Muscle layer of duodenum (tissue), 2 donors: ENCODE measurements around the gene MRFAP1.

Experiments
- H3K27ac ChIP-seq: one replicate; pipeline ENCODE4 v1.7.0; 2013; ENCODE audit warnings: mild to moderate bottlenecking, low read length
- H3K27me3 ChIP-seq: one replicate; pipeline ENCODE4 v1.7.0; 2013; ENCODE audit warnings: low read depth, mild to moderate bottlenecking, control low read depth, low read length
- H3K36me3 ChIP-seq, 2 donors: one replicate each; pipeline ENCODE4 v1.7.0; 2013; ENCODE audit warnings: low read length in 2 of 2, control low read depth in 1 of 2, mild to moderate bottlenecking in 1 of 2; ENCODE audit not compliant: insufficient read depth in 2 of 2, control insufficient read depth in 1 of 2
- H3K4me1 ChIP-seq, 2 donors: one replicate each; pipeline ENCODE4 v1.7.0; 2013; ENCODE audit warnings: low read length in 2 of 2, mild to moderate bottlenecking in 2 of 2, control low read depth in 1 of 2, moderate library complexity in 1 of 2; ENCODE audit not compliant: insufficient read depth in 2 of 2, control insufficient read depth in 1 of 2
- H3K4me3 ChIP-seq, 2 donors: one replicate each; pipeline ENCODE4 v1.7.0; 2013; ENCODE audit warnings: low read length in 2 of 2, low read depth in 1 of 2, mild to moderate bottlenecking in 1 of 2
- H3K9me3 ChIP-seq, 2 donors: one replicate each; pipeline ENCODE4 v1.7.0; 2013; ENCODE audit warnings: low read length in 2 of 2, control low read depth in 1 of 2, mild to moderate bottlenecking in 1 of 2; ENCODE audit not compliant: control insufficient read depth in 1 of 2
- donor health status: healthy.

MRFAP1 gene

DNA sequence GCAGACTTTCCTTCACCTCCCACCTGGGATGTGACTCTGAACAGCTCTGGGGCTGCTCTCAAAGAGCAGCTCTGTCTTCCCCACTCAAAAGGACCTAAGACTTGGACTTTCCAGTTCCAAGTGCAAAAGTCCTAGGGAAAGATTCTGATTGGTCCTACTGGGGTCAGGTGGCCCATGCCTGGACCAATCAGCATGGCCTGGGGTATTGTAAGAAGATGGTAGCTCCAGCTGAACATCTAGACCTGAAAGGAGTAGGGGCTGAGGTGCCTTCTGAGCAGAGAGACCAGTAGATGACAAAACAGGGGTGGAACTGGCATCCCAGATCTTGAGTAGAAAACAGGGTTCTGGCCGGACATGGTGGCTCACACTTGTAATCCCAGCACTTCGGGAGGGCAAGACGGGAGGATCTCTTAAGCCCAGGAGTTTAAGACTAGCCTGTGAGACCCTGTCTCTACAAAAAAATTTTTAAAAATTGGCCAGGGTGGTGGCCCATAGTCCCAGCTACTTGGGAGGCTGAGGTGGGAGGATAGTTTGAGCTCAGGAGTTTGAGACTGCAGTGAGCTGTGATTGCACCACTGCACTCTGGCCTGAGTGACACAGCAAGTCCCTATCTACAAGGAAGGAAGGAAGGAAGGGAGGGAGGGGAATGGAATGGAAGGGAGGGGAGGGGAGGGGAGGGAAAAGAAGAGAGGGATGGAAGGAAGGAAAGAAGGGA, 27.4 kb upstream of the MRFAP1 start:
- H3K9me3 ChIP-seq, result no peaks in the 10 kb centered on the region
- no peak overlapping the region for H3K27ac ChIP-seq
- H3K4me3 ChIP-seq, result no peak overlapping the region
- H3K36me3 ChIP-seq, result peaks cover 18 to 84% of the 10 kb centered on the region in 2 donors
- no peaks in the 10 kb centered on the region for H3K4me1 ChIP-seq
- no peaks in the 10 kb centered on the region for H3K27me3 ChIP-seq

DNA sequence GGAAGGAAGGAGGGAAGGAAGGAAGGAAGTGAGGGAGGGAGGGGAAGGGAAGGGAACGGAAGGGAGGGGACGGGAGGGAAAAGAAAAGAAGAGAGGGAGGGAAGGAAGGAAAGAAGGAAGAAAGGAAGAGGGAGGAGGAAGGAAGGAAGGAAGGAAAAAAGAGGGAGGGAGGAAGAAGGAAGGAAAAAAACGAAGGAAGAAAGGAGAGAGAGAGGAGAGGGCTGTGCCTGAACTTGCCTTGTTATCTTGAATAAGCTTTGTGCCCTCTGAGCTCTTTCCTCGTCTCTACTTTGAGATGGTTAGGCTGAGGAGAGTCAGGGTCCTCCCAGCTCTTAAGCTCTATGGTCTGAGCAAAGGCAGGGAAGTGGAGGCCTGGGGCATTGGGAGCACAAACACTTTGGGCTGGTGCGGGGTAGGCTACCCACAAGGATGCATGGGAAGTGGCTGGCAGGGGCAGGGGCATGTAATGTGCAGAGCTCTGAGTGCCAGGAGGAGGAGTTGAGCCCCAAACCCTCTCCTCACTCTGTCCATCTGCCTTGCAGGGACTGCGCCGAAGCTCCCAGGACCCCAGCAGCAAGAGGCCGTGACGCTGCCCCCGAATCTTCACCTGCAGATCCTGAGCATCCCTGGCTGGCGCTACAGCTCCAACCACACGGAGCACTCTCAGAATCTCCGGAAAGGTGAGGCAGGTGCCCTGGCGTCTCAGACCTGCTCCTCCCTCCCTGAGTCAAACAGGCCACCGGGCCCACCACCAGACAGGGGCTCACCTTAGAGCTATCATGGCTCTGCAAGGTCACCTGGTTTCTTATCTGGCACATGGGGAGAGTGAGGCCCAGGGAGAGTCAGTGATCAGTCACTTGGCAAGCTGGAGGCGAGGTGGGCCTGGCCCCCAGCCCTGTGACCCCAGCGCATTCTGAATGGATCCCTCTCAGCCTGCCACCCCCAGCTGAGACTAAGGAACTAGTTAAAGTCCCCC, 26.5 kb upstream of the MRFAP1 start:
- H3K27ac ChIP-seq, result no peak overlapping the region
- H3K9me3 ChIP-seq, result no peaks in the 10 kb centered on the region

DNA sequence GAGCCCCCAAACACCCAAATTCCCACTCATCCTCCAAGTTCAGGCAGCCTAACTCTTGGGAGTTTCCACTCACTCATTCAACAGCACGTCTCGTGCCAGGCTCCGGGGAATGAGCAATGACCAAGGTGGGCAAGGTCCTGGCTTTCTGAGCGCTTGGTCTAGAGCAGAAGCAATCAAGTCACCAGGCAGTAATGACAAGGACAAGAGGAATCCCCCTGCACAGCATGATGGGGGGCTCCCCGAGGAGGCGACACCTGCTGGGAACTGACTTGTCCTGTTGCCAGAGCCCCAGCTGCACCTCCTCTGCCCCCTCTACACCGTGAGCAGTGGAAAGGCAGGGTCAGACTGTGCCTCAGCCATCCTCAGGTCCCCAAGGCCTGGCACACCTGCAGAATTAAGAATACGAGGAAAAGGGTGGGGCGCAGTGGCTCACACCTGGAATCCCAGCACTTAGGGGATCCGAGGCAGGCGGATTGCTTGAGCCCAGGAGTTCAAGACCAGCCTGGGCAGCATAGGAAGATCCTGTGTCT, 25.7 kb upstream of the MRFAP1 start:
- H3K9me3 ChIP-seq, result no peaks in the 10 kb centered on the region
- H3K4me3 ChIP-seq, result no peak overlapping the region
- H3K4me1 ChIP-seq, result no peaks in the 10 kb centered on the region
- no peaks in the 10 kb centered on the region for H3K27me3 ChIP-seq
- peaks cover 21 to 87% of the 10 kb centered on the region in 2 donors for H3K36me3 ChIP-seq
- H3K27ac ChIP-seq, result no peak overlapping the region

More for the DNA sequence above, 26.5 kb upstream of the MRFAP1 start:
- no peaks in the 10 kb centered on the region for H3K4me1 ChIP-seq
- H3K4me3 ChIP-seq, result no peak overlapping the region
- H3K27me3 ChIP-seq, result no peaks in the 10 kb centered on the region
- H3K36me3 ChIP-seq, result peaks cover 24 to 86% of the 10 kb centered on the region in 2 donors

DNA sequence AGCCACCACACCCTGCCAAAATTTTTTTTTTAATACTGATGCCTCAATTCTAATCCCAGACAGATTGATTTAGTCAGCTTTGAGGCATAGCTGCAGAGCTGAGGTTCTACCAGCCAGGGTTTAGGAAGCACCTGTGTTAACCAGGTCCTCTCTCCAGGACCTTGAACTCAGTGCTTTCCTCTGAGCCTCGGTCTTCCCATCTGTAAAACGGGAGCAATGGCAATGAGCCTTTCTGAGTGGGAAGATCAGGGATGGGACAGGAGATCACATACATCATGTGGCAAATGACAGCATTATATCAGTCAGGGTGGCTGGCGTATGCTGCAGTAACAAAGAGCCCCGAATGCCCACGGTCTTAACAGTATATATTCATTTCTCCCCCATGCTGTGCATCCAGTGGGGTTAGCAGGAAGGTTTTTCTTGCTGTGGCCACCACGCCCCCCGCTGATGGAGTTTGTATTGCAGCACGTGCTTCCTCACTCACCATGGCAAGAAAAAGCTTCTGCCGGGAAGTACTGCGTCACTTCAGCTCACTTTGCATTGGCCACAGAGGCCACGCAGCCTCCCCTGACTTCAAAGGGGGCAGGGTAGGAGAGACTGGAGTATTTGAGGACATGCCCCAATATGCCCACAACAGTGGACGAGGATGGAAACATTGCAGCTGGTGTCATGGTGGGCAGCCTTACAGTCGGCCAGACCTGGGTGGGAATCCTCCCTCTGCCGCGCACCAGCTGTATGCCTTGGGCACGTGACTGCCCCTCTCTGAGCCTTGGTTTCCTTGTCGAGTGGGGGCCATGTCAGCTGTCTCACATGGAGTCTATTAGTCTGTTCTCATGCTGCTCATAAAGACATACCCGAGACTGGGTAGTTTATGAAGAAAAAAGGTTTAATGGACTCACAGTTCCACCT, 24.1 kb upstream of the MRFAP1 start:
- H3K27me3 ChIP-seq, result no peaks in the 10 kb centered on the region
- no peaks in the 10 kb centered on the region for H3K9me3 ChIP-seq
- H3K36me3 ChIP-seq, result peaks cover 13 to 78% of the 10 kb centered on the region in 2 donors

DNA sequence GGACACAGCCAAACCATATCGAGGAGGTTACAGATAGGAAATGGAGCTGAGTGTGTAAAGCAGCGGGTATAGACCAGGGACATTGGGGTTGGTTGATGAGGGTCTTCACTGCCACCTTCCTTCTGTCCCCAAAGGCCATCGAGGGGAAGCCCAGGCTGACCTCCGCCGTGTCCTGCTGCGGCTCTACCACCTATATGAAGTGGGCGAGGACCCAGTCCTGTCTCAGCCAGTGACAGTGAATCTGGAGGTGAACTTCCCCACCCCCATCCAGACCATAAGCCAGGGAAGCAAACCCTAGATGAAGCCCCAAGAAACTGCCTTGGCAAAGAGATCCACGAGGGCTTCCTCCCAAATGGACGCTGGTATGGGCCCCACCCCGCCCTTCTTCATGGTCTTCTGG, 23.2 kb upstream of the MRFAP1 start:
- Histone ChIP-seq H3K4me3 (no peak overlapping the region), H3K4me1 (no peaks in the 10 kb centered on the region), H3K36me3 (peaks cover 13 to 71% of the 10 kb centered on the region in 2 donors), H3K27ac (no peak overlapping the region), H3K27me3 (no peaks in the 10 kb centered on the region), H3K9me3 (no peaks in the 10 kb centered on the region)

More for the DNA sequence above, 24.1 kb upstream of the MRFAP1 start:
- Histone ChIP-seq H3K4me1 (no peaks in the 10 kb centered on the region), H3K4me3 (no peak overlapping the region), H3K27ac (no peak overlapping the region)

DNA sequence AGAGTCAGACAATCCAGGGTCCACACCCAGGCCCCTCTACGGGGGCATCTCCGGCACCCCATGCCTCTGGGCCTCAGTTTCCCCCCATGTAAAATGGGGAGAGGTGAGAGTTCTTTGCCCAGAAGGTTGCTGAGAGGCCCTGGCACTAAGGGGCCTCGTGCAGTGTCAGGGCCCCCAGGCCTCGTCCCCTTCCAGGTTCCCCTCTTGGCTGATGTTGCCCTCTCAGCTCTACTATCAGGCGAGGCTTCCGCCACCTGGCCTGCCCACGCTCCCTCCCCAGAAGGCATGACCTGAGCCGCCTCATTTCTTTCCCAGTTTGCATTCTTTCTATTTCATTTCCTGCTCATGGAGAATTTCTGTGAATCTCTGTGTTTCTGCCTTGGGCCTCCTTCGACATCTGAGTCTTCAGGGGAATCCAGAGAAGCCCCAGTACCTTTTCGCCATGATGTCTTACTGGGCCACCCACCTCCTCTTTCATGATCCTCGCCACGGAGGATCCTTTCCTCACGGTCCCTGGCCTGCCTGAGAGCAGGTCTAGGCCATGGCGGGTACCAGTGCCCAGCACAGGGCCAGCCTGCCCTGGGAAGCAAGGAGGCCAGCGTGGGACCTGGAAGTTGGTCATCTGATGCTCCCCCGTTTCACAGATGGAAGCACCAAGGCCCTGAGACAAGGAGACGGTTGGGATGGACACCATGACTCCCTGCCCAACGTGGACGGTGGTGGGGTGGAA, 21.9 kb upstream of the MRFAP1 start:
- H3K4me3 ChIP-seq, result no peak overlapping the region
- H3K4me1 ChIP-seq, result no peaks in the 10 kb centered on the region
- H3K36me3 ChIP-seq, result peaks cover 11 to 61% of the 10 kb centered on the region in 2 donors
- H3K27me3 ChIP-seq, result no peaks in the 10 kb centered on the region
- H3K9me3 ChIP-seq, result no peaks in the 10 kb centered on the region
- H3K27ac ChIP-seq, result no peak overlapping the region

DNA sequence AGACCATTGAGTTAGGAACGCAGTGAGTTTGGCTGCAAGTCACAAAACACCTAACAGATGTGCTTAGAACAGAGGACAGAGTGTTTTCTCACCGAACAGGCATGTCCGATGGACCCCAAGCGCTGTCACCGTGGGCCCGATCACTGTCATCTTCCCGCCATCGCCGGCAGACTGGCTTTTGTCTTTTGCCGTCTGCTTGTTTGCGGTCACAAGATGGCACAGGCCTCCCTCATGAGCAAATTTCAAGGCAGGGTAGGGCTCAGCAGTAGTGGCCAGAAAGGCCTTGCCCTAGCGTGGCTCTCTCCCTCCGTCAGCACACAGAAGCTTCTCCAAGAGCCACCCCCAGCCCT, 21.4 kb upstream of the MRFAP1 start:
- Histone ChIP-seq H3K4me3 (no peak overlapping the region), H3K4me1 (no peaks in the 10 kb centered on the region), H3K36me3 (peaks cover 11 to 57% of the 10 kb centered on the region in 2 donors), H3K27me3 (no peaks in the 10 kb centered on the region), H3K9me3 (no peaks in the 10 kb centered on the region), H3K27ac (no peak overlapping the region)

DNA sequence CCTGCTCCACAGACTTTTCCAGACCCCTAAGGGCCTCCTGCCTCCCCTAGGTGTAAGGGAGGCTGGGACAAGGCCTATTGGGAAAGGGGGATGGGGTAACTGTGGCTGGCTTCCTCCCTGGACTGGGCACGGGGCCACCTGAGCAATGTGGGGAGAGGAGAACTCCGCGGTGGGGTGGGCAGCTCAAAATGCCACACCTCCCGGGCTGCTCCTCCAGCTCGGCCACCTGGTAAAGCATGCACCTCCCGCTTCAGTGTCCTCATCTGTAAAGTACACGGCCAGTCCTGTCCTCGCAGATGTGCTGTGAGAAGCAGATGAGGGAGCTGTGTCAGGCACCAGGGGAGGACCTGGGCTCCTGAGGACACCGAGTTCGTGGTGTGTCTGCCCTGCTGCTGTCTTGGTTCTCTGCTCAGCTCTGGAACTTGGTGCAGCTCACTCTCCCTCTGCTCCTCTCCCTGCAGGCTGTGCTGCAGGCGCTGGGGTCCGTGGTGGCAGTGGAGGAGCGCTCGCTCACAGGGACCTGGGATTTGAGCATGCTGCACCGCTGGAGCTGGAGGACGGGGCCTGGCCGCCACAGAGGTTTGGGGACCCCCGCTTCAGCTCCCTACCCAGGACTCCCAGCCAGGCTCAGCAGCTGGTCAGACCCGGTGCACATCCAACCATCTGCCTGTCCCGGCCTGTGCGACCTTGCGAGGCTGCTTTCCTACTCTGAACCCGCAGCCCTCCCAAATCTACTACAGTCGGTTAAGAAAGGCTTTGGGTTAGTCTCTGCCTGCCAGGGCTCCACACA, 20.8 kb upstream of the MRFAP1 start:
- H3K9me3 ChIP-seq, result no peaks in the 10 kb centered on the region
- H3K36me3 ChIP-seq, result peaks cover 11 to 51% of the 10 kb centered on the region in 2 donors
- no peaks in the 10 kb centered on the region for H3K27me3 ChIP-seq
- H3K27ac ChIP-seq, result no peak overlapping the region
- no peak overlapping the region for H3K4me3 ChIP-seq
- no peaks in the 10 kb centered on the region for H3K4me1 ChIP-seq

DNA sequence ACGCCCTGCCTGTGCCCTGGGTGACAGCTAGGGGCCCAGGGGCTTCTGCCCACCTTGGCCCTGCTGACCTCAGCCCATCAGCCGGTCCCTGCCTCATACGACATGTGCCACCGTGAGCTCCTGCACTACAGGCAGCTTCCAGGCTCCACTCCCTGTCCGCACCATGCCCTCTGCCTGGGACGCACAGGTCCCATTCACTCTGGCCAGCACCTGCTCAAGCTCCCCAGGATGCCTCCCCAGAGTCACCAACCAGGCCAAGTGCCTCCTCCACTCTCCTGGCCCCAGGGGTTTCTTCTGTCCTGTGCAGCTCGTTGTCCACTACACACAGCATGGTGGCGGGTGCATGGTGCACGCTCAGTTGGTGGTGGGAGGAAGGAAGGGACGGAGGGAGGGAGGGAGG, 20.2 kb upstream of the MRFAP1 start:
- H3K27me3 ChIP-seq, result no peaks in the 10 kb centered on the region
- no peaks in the 10 kb centered on the region for H3K4me1 ChIP-seq
- H3K36me3 ChIP-seq, result peaks cover 11 to 45% of the 10 kb centered on the region in 2 donors
- H3K27ac ChIP-seq, result no peak overlapping the region
- H3K4me3 ChIP-seq, result no peak overlapping the region
- no peaks in the 10 kb centered on the region for H3K9me3 ChIP-seq
